Astrocyte of the spinal cord (primary cell): ENCODE measurements around the gene SHANK3.
A peak's percentile ranks its signal among the peaks of the same experiment; 100 is the strongest.

Experiments used
- DNase-seq: peaks from one replicate; pipeline ENCODE4 v3.0.0; 2011; ENCODE audit warnings: low read depth, low spot score
- H3K4me3 ChIP-seq: 2 replicates; pipeline ENCODE4 v1.5.1; 2011; ENCODE audit warnings: low read depth, mild to moderate bottlenecking, low read length, moderate library complexity
- in situ Hi-C: cut with HindIII; loops from 2 replicates; pipeline ENCODE4 v1.10.0; 2017; ENCODE audit warnings: low sequenced_read_pairs
- TF ChIP-seq, protein P1 (sequence below): IDR thresholded peaks from 2 replicates; pipeline ENCODE4 v1.5.1; 2012; ENCODE audit warnings: low read depth, mild to moderate bottlenecking, low read length, inconsistent platforms

Gene SHANK3

GRCh38 chr22:50683086-50683993 is 10.7 kb downstream of the SHANK3 start:
- in situ Hi-C loops: no loop called here
- no peak overlapping the region for H3K4me3 ChIP-seq
- no peak for DNase-seq
- TF ChIP-seq, protein P1, sequence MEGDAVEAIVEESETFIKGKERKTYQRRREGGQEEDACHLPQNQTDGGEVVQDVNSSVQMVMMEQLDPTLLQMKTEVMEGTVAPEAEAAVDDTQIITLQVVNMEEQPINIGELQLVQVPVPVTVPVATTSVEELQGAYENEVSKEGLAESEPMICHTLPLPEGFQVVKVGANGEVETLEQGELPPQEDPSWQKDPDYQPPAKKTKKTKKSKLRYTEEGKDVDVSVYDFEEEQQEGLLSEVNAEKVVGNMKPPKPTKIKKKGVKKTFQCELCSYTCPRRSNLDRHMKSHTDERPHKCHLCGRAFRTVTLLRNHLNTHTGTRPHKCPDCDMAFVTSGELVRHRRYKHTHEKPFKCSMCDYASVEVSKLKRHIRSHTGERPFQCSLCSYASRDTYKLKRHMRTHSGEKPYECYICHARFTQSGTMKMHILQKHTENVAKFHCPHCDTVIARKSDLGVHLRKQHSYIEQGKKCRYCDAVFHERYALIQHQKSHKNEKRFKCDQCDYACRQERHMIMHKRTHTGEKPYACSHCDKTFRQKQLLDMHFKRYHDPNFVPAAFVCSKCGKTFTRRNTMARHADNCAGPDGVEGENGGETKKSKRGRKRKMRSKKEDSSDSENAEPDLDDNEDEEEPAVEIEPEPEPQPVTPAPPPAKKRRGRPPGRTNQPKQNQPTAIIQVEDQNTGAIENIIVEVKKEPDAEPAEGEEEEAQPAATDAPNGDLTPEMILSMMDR: no peak

DNA sequence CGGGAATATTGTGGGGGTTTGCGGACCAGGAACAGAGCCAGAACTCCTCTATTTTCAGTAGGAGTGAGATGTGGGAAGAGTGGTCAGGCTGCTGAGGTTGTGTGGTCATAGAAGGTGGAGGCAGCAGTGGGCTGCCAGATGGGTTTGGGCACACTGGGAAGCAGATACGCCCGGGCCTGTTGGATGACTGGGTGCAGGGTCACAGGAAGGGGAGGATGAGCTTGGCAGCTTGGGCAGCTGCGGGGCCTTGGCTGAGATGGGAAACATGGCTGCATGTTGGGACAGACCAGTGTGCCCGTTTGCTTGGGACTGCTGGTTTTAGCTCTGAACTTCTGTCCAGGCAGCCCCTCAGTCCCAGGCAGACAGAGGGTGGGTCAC is 11.4 kb downstream of the SHANK3 start:
- no peak for DNase-seq
- TF ChIP-seq, protein P1: no peak
- in situ Hi-C loops: no loop called here
- H3K4me3 ChIP-seq: no peak overlapping the region

- in situ Hi-C loops: no loop called here
- H3K4me3 ChIP-seq: no peak overlapping the region
- DNase-seq: no peak
- TF ChIP-seq, protein P1: no peak
Observed at GRCh38 chr22:50684501-50684900, 11.9 kb downstream of the SHANK3 start.

- in situ Hi-C loops: no loop called here
- DNase-seq: peak; percentile 61
- TF ChIP-seq, protein P1: peak; percentile 10
- H3K4me3 ChIP-seq: no peak overlapping the region
Observed at GRCh38 chr22:50684986-50685385, 12.4 kb downstream of the SHANK3 start.

DNA sequence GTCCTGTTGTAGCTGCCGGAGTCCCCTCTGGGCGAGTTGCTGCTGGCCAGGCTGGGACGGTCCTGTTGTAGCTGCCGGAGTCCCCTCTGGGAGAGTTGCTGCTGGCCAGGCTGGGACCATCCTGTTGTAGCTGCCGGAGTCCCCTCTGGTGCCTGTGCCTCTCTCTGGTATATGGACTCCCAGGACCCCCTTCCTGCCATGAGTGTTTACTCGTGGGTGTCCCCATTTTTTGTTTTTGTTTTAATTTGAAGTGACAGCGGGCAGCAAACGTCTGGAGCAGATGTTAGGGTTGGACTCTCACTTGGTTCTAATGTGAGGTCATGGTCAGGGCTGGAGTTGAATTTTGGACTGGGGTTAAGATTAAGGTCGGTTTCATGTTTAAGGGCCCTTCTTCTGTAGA is 14.2 kb downstream of the SHANK3 start:
- in situ Hi-C loops: no loop called here
- no peak for DNase-seq
- H3K4me3 ChIP-seq: no peak overlapping the region
- TF ChIP-seq, protein P1: no peak

DNA sequence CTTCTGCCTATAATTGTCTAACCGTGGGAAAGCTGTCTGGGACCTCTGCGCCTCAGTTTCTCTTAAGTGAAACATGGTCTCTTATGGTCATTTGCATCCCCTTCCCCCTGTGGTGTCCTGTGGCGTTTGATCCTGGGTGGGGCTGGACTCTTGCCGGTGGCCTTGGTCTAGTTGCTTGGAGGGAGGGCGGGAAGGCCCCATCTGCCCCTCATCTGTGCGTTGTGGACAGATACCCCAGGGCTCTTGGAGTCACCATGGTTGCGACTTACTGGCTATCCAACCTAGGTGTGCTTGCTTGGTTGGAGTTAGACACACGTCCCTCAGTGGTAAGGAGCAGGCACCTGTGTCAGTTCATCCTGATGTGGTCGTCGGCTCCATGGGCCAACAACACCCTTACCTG is 15.2 kb downstream of the SHANK3 start:
- no peak for DNase-seq
- in situ Hi-C loops: no loop called here
- TF ChIP-seq, protein P1: no peak
- H3K4me3 ChIP-seq: no peak overlapping the region
